Colonic mucosa (tissue), 4 donors: ENCODE results near the gene ARHGAP26. TPM values are rescaled to one million over a fixed set of nuclear protein-coding genes. Genes with fewer than 3 reads are reported as not detected.

Source experiments
- DNase-seq: peaks from one replicate; pipeline ENCODE4 v3.0.0-alpha.2; 2020
- H3K27ac ChIP-seq: fragments of 200-600 bp; one replicate; pipeline ENCODE4 v1.8.0; 2021
- H3K27me3 ChIP-seq: fragments of 200-600 bp; one replicate; pipeline ENCODE4 v1.8.0; 2021
- H3K36me3 ChIP-seq: fragments of 200-600 bp; one replicate; pipeline ENCODE4 v1.8.0; 2021
- H3K4me1 ChIP-seq: fragments of 200-600 bp; one replicate; pipeline ENCODE4 v1.8.0; 2021; ENCODE audit warnings: mild to moderate bottlenecking
- H3K4me3 ChIP-seq: fragments of 200-600 bp; one replicate; pipeline ENCODE4 v1.8.0; 2021
- H3K9ac ChIP-seq, 2 donors: one replicate each; pipeline ENCODE4 v1.7.0; 2013; ENCODE audit warnings: control low read depth in 2 of 2, low read depth in 2 of 2, low read length in 2 of 2
- H3K9me3 ChIP-seq: fragments of 200-600 bp; one replicate; pipeline ENCODE4 v1.8.0; 2021
- CTCF ChIP-seq: fragments of 200-600 bp; IDR thresholded peaks from one replicate; pipeline ENCODE4 v1.8.0; 2022; ENCODE audit warnings: antibody characterized with exemption, mild to moderate bottlenecking
- intact Hi-C: fragments of 100-400 bp; cut with DNase I; formaldehyde crosslinking; loops from one replicate; pipeline ENCODE4 v1.14.1; 2022
- total RNA-seq, 2 donors: library from RNA; stranded (reverse); fragmentation: NEBNext Ultra II Directional in 1 of 2; extraction: Animal tissue kit (Norgen Biotek cat#: 25700) in 1 of 2; gene quantifications; one replicate each; pipeline ENCODE4 v1.2.1, GENCODE V29; 2021
- donor health status: healthy.
- donor health status: DM: no; HTN: no; CAD: no.
- donor health status: DM: no; HTN: no; CAD: no.

ARHGAP26 gene
- total RNA-seq, 2 donors from 2014 or later, result 59.1 to 74.0 TPM

DNA sequence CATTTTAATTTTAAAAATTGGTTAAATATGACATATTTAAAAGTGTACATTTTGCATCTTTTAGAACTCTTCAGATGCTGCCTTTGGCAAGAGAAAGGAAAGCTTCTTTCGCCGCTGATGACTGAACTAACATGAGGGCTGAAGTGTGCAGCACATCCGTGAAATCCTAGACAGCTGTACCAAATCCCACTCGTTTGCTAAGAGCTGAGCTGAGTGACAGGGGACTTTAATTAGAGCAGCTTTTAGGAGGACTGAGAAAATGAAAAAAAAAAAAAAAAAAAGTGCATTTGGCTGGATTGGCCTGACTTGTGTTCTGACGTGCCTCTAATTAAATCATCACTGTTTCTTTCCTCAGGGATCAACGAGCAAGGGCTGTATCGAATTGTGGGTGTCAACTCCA is 271.3 kb downstream of the ARHGAP26 start:
- H3K27ac ChIP-seq, result no peak overlapping the region
- no peaks in the 10 kb centered on the region for H3K4me1 ChIP-seq
- TF ChIP-seq CTCF, result no peak
- no peaks in the 10 kb centered on the region for H3K27me3 ChIP-seq
- peaks cover 15% of the 10 kb centered on the region for H3K36me3 ChIP-seq
- no peak overlapping the region for H3K9ac ChIP-seq
- no peak for DNase-seq
- intact Hi-C loops, result loop anchor here (10.0 kb wide), 1 partner anchor 93 kb away; no protein-coding TSS in a partner anchor
- H3K4me3 ChIP-seq, result no peak overlapping the region
- H3K9me3 ChIP-seq, result no peaks in the 10 kb centered on the region

GRCh38 chr5:143041972-143042770 is 272.0 kb downstream of the ARHGAP26 start:
- Histone ChIP-seq H3K4me1 (no peaks in the 10 kb centered on the region), H3K9ac (no peak overlapping the region), H3K36me3 (peaks cover 15% of the 10 kb centered on the region), H3K9me3 (no peaks in the 10 kb centered on the region), H3K4me3 (no peak overlapping the region), H3K27ac (no peak overlapping the region), H3K27me3 (no peaks in the 10 kb centered on the region)
- intact Hi-C loops, result loop anchor here (10.0 kb wide), 1 partner anchor 93 kb away; no protein-coding TSS in a partner anchor
- TF ChIP-seq CTCF, result no peak
- no peak for DNase-seq

DNA sequence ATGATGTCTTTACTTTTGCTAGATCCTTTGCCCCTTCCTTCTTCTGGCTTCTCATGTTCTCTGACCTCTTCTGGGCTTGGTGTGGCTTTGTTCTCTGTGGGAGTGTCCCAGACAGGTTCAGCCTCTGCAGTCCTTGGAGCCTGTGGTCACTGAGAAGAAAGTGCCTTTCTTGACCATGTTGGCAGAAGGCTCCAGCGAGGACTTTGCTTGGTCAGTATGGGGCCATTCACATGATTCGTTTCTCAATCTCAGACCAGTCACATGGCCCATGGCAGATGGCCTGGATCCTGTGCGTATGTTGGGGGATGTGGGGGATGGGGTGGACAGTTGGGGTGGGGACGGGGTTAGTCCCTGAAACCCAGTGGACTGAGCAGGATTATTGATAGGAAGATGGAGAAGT is 274.1 kb downstream of the ARHGAP26 start:
- no peaks in the 10 kb centered on the region for H3K27me3 ChIP-seq
- no peak for DNase-seq
- no peak overlapping the region for H3K27ac ChIP-seq
- H3K9ac ChIP-seq, result no peak overlapping the region
- H3K36me3 ChIP-seq, result peaks cover 15% of the 10 kb centered on the region
- H3K4me3 ChIP-seq, result no peak overlapping the region
- no peak for TF ChIP-seq CTCF
- intact Hi-C loops, result loop anchor here (10.0 kb wide), 1 partner anchor 91 kb away; no protein-coding TSS in a partner anchor
- no peaks in the 10 kb centered on the region for H3K4me1 ChIP-seq
- H3K9me3 ChIP-seq, result no peaks in the 10 kb centered on the region

GRCh38 chr5:143045062-143045461 is 274.9 kb downstream of the ARHGAP26 start:
- TF ChIP-seq CTCF, result no peak
- H3K27me3 ChIP-seq, result no peaks in the 10 kb centered on the region
- H3K4me1 ChIP-seq, result no peaks in the 10 kb centered on the region
- no peak overlapping the region for H3K9ac ChIP-seq
- peaks cover 10% of the 10 kb centered on the region for H3K36me3 ChIP-seq
- H3K9me3 ChIP-seq, result no peaks in the 10 kb centered on the region
- DNase-seq, result no peak
- H3K4me3 ChIP-seq, result no peak overlapping the region
- intact Hi-C loops, result loop anchor here (10.0 kb wide), 1 partner anchor 90 kb away; no protein-coding TSS in a partner anchor
- no peak overlapping the region for H3K27ac ChIP-seq

GRCh38 chr5:143046314-143046713 is 276.1 kb downstream of the ARHGAP26 start:
- no peak for TF ChIP-seq CTCF
- Histone ChIP-seq H3K27me3 (no peaks in the 10 kb centered on the region), H3K9ac (no peak overlapping the region), H3K4me3 (no peak overlapping the region), H3K36me3 (peaks cover 8% of the 10 kb centered on the region), H3K9me3 (no peaks in the 10 kb centered on the region), H3K27ac (no peak overlapping the region), H3K4me1 (no peaks in the 10 kb centered on the region)
- intact Hi-C loops, result loop anchor here (10.0 kb wide), 1 partner anchor 88 kb away; no protein-coding TSS in a partner anchor
- no peak for DNase-seq
